HepG2 (cell line): ENCODE data around the gene NUBPL. TPM values are rescaled to one million over a fixed set of nuclear protein-coding genes. Genes with fewer than 3 reads are reported as not detected.

ENCODE experiments used
- AGO1 ChIP-seq: fragments of 200-400 bp; formaldehyde crosslinking; IDR thresholded peaks from 2 replicates; pipeline ENCODE4 v1.6.1; 2017; ENCODE audit warnings: mild to moderate bottlenecking, low read depth, low read length, moderate library complexity; ENCODE audit not compliant: poor library complexity, severe bottlenecking
- DMAP1 ChIP-seq: IDR thresholded peaks from 2 replicates; pipeline ENCODE4 v1.6.1; 2016
- GATAD2A ChIP-seq: IDR thresholded peaks from 2 replicates; pipeline ENCODE4 v1.6.1; 2016
- HMG20A ChIP-seq: IDR thresholded peaks from 2 replicates; pipeline ENCODE4 v1.6.1; 2016; ENCODE audit warnings: borderline replicate concordance
- IRX3 ChIP-seq: sonication (generic); formaldehyde crosslinking; IDR thresholded peaks from 2 replicates; pipeline ENCODE4 v1.8.1; 2023; ENCODE audit warnings: mild to moderate bottlenecking, low read depth, missing genetic modification reagents, borderline replicate concordance
- MLLT10 ChIP-seq: sonication (generic); formaldehyde crosslinking; IDR thresholded peaks from 2 replicates; pipeline ENCODE4 v1.4.0; 2020; ENCODE audit warnings: missing genetic modification reagents
- MYC ChIP-seq: sonication (generic); formaldehyde crosslinking; IDR thresholded peaks from 2 replicates; pipeline ENCODE4 v1.9.0; 2021; ENCODE audit warnings: missing genetic modification reagents, borderline replicate concordance
- PAF1 ChIP-seq: IDR thresholded peaks from 2 replicates; pipeline ENCODE4 v1.6.1; 2016; ENCODE audit warnings: missing genetic modification reagents, missing compliant biosample characterization
- PPARG ChIP-seq: conservative IDR thresholded peaks from 2 replicates; pipeline ENCODE4 v1.6.1; 2016; ENCODE audit warnings: missing biosample characterization, missing genetic modification reagents
- SPEN ChIP-seq: sonication (generic); formaldehyde crosslinking; IDR thresholded peaks from 2 replicates; pipeline ENCODE4 v1.5.1; 2020; ENCODE audit warnings: low read depth, mild to moderate bottlenecking, missing genetic modification reagents
- THYN1 ChIP-seq: sonication (generic); formaldehyde crosslinking; IDR thresholded peaks from 2 replicates; pipeline ENCODE4 v1.8.1; 2023; ENCODE audit warnings: low read depth, mild to moderate bottlenecking, moderate library complexity, missing genetic modification reagents, borderline replicate concordance
- ZNF3 ChIP-seq: IDR thresholded peaks from 2 replicates; pipeline ENCODE4 v1.7.0; 2017; ENCODE audit warnings: inconsistent platforms
- ZNF451 ChIP-seq: sonication (generic); formaldehyde crosslinking; IDR thresholded peaks from 2 replicates; pipeline ENCODE4 v1.5.0; 2020; ENCODE audit warnings: mild to moderate bottlenecking, missing genetic modification reagents
- ZNF468 ChIP-seq: sonication (generic); formaldehyde crosslinking; IDR thresholded peaks from 2 replicates; pipeline ENCODE4 v1.8.0; 2022; ENCODE audit warnings: mild to moderate bottlenecking, moderate library complexity, missing genetic modification reagents
- ZNF552 ChIP-seq: sonication (generic); formaldehyde crosslinking; IDR thresholded peaks from 2 replicates; pipeline ENCODE4 v1.9.0; 2022; ENCODE audit warnings: missing genetic modification reagents, mild to moderate bottlenecking, borderline replicate concordance
- ZNF563 ChIP-seq: sonication (generic); formaldehyde crosslinking; IDR thresholded peaks from 2 replicates; pipeline ENCODE4 v1.8.0; 2022; ENCODE audit warnings: mild to moderate bottlenecking, moderate library complexity, missing genetic modification reagents
- ZNF615 ChIP-seq: sonication (generic); formaldehyde crosslinking; IDR thresholded peaks from 2 replicates; pipeline ENCODE4 v1.5.0; 2020; ENCODE audit warnings: mild to moderate bottlenecking, missing genetic modification reagents, borderline replicate concordance
- polyA plus RNA-seq, 8 experiments: library from polyadenylated mRNA; depleted of rRNA in 3 of 8; stranded (reverse) in 7 of 8; unstranded in 1 of 8; fragments of >200 nt; fragmentation: Illumina TruSeq in 4 of 8; extraction: Trizol in 4 of 8; gene quantifications; 2 replicates each; pipeline versions ENCODE4 v1.2.1 to v1.2.3, GENCODE V29; 2011 to 2016; ENCODE audit warnings: low read depth in 4 of 8, missing spikeins in 1 of 8, mixed read lengths in 1 of 8; ENCODE audit not compliant: insufficient read depth in 1 of 8
- total RNA-seq, 5 experiments: library from RNA; depleted of rRNA; stranded (reverse); fragments of >200 nt; fragmentation: Illumina TruSeq; extraction: Trizol; gene quantifications; 2 replicates each; pipeline ENCODE4 v1.2.3, GENCODE V29; 2016; ENCODE audit warnings: low read depth in 1 of 5
- TF ChIP-seq, protein P1 (sequence below): sonication (generic); formaldehyde crosslinking; conservative IDR thresholded peaks from 2 replicates; pipeline ENCODE4 v1.4.0; 2020; ENCODE audit warnings: mild to moderate bottlenecking, missing genetic modification reagents, moderate library complexity
- TF ChIP-seq, protein P2 (sequence below): sonication (generic); formaldehyde crosslinking; IDR thresholded peaks from 2 replicates; pipeline ENCODE4 v1.4.0; 2020; ENCODE audit warnings: mild to moderate bottlenecking, missing genetic modification reagents

Gene NUBPL
- total and polyA plus RNA-seq, 2 of the 13 experiments (the other 11 are each of a cell fraction or from before 2014, with no cell fraction given), result 21.3 to 44.1 TPM

DNA sequence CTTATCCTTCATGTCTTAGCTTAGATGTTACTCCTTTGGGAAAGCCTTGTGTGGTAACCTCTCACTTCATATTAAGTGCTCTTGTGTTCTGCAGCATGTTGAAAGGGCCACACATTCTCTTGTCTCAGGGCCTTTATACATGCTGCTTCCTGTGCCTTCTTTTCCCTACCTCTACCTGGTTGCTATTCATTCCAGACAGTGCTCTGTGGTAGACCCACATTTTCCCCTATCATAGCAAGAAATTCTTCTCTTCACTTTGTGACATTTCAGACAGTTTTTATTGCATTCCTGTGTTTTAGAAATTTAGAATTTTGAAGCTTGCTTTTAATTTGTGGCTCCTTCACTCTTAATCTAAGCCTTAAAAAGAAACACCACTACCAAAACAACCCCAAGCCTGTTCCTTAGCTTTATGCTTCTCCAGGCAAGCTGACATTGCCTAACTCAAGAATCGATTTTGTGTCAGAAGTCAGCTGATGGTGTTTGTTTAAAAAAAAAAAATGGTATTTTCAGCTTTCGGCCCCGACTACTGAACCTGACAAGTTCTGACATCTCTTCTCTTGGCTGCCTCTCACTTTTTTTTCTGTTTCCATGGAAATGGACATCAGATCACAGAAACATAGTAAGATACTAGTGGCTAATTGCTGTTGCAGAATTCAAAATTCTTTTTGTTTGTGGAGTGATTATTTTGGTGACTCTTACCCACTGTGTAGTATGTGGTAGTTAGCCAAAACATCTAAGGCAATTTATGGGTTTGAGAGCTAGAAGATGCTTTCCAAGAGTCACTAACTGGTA lies 156.3 kb downstream of the NUBPL start (continued):
- TF ChIP-seq PAF1 (CRISPR knock-in tag) (no peak), ZNF552 (CRISPR knock-in tag) (no peak; the same call in 1 of the 2 replicates), GATAD2A (peak; percentile 99), ZNF468 (no peak), MLLT10 (CRISPR knock-in tag) (no peak), ZNF615 (CRISPR knock-in tag) (no peak), ZNF3 (CRISPR knock-in tag) (no peak; the same call in 1 of the 2 replicates), IRX3 (no peak; the same call in 1 of the 2 replicates), HMG20A (CRISPR knock-in tag) (peak; percentile 80), AGO1 (no peak), DMAP1 (0 out of 2 replicates have a peak, but pooled peaks have one; percentile 34), THYN1 (CRISPR knock-in tag) (no peak), ZNF451 (CRISPR knock-in tag) (no peak), PPARG (CRISPR knock-in tag) (peak; percentile 78), SPEN (CRISPR knock-in tag) (no peak), MYC (no peak), ZNF563 (CRISPR knock-in tag) (no peak)
- TF ChIP-seq, protein P1, sequence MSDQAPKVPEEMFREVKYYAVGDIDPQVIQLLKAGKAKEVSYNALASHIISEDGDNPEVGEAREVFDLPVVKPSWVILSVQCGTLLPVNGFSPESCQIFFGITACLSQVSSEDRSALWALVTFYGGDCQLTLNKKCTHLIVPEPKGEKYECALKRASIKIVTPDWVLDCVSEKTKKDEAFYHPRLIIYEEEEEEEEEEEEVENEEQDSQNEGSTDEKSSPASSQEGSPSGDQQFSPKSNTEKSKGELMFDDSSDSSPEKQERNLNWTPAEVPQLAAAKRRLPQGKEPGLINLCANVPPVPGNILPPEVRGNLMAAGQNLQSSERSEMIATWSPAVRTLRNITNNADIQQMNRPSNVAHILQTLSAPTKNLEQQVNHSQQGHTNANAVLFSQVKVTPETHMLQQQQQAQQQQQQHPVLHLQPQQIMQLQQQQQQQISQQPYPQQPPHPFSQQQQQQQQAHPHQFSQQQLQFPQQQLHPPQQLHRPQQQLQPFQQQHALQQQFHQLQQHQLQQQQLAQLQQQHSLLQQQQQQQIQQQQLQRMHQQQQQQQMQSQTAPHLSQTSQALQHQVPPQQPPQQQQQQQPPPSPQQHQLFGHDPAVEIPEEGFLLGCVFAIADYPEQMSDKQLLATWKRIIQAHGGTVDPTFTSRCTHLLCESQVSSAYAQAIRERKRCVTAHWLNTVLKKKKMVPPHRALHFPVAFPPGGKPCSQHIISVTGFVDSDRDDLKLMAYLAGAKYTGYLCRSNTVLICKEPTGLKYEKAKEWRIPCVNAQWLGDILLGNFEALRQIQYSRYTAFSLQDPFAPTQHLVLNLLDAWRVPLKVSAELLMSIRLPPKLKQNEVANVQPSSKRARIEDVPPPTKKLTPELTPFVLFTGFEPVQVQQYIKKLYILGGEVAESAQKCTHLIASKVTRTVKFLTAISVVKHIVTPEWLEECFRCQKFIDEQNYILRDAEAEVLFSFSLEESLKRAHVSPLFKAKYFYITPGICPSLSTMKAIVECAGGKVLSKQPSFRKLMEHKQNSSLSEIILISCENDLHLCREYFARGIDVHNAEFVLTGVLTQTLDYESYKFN, result peak; percentile 91
- TF ChIP-seq, protein P2, sequence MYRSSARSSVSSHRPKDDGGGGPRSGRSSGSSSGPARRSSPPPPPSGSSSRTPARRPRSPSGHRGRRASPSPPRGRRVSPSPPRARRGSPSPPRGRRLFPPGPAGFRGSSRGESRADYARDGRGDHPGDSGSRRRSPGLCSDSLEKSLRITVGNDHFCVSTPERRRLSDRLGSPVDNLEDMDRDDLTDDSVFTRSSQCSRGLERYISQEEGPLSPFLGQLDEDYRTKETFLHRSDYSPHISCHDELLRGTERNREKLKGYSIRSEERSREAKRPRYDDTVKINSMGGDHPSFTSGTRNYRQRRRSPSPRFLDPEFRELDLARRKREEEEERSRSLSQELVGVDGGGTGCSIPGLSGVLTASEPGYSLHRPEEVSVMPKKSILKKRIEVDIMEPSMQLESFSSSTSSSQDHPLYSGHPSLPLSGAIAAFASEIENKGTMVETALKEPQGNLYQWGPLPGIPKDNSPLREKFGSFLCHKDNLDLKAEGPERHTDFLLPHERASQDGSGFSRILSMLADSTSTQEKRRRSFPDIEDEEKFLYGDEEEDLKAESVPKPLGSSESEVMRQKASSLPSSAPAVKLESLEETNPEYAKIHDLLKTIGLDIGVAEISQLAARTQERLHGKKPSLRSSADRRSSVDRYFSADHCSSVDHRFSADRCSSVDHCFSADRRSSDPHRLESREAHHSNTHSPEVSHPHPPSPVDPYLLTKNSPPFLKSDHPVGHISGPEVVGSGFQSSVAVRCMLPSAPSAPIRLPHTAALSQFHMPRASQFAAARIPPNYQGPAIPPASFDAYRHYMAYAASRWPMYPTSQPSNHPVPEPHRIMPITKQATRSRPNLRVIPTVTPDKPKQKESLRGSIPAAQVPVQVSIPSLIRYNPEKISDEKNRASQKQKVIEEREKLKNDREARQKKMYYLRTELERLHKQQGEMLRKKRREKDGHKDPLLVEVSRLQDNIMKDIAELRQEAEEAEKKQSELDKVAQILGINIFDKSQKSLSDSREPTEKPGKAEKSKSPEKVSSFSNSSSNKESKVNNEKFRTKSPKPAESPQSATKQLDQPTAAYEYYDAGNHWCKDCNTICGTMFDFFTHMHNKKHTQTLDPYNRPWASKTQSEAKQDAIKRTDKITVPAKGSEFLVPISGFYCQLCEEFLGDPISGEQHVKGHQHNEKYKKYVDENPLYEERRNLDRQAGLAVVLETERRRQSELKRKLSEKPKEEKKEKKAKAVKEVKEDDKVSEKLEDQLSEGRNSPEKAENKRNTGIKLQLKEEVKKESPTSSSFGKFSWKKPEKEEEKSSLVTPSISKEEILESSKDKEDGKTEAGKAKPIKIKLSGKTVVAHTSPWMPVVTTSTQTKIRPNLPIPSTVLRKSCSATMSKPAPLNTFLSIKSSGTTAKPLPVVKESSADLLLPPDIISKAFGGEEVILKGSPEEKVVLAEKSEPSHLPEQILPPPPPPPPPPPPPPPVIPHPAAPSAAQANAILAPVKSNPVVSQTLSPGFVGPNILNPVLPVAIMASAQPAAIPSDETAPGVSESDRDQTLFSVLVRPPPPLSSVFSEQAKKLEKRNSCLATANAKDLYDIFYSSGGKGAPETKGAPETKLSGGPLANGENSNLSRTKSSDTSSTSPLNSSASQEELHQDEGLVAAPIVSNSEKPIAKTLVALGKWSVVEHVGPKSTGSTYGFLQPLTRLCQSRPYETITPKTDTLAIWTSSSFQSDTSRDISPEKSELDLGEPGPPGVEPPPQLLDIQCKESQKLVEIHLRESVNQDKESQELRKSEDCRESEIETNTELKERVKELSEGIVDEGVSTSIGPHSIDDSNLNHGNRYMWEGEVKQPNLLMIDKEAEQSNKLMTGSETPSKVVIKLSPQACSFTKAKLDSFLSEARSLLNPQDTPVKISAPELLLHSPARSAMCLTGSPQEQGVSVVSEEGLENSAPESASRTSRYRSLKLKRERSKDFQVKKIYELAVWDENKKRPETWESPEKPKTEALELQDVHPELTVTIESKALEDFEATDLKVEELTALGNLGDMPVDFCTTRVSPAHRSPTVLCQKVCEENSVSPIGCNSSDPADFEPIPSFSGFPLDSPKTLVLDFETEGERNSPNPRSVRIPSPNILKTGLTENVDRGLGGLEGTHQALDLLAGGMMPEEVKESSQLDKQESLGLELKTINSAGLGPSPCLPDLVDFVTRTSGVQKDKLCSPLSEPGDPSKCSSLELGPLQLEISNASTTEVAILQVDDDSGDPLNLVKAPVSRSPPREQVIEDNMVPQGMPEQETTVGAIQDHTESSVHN (CRISPR knock-in tag), result no peak
